Measurements from ENCODE around the gene NNAT.
"Not testable (repeated sequence)": the region's sequence is repeated elsewhere in the genome, so short reads cannot be mapped to it uniquely, and the experiment has no call there.

NNAT gene

DNA sequence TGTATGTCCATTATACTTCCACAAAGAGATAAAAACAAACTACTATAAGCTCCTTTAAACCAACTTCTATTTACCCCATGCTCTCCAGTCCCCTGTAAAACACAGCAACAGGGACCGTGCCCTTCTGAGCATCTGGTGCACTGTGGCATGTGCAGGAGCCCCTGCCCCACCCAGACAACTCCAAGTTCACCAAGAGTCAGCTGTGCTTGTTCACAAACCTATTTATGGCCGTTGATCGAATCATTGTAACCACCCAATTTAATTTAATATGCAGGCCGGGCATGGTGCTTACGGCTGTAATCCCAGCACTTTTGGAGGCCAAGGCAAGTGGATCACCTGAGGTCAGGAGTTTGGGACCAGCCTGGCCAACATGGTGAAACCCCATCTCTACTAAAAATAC is 20.3 kb downstream of the NNAT start:
- no peak overlapping the region for H3K27ac Mint-ChIP-seq
- H3K27me3 Mint-ChIP-seq, result peaks cover 16% of the 10 kb centered on the region
- ATAC-seq (no peak), DNase-seq (no peak)
- H3K4me1 Mint-ChIP-seq, result peaks cover 8% of the 10 kb centered on the region
- no peak overlapping the region for H3K4me3 Mint-ChIP-seq
- no peaks in the 10 kb centered on the region for H3K9me3 Mint-ChIP-seq

DNA sequence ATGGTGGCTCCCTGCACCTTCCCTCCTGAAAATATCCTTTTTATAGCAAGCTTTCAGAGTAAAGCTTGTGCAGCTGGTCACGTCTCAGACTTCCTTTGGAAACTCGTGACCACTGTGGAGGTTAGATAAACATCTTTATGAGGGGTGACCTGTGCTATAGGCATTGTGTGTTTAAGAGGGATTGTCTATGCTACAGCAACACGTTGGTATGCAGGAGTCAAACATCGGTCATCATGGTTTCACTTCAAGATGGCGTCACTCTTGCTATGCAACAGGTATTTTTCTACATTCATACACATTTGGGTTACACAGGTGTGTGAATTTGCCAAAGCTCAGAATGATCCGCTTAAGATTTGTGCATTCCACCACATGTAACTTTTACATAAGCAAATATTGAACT is 21.2 kb downstream of the NNAT start:
- H3K4me1 Mint-ChIP-seq, result peaks cover 8% of the 10 kb centered on the region
- no peak overlapping the region for H3K4me3 Mint-ChIP-seq
- H3K27ac Mint-ChIP-seq, result no peak overlapping the region
- DNase-seq (no peak), ATAC-seq (no peak)
- H3K27me3 Mint-ChIP-seq, result peaks cover 9% of the 10 kb centered on the region
- H3K9me3 Mint-ChIP-seq, result no peaks in the 10 kb centered on the region

DNA sequence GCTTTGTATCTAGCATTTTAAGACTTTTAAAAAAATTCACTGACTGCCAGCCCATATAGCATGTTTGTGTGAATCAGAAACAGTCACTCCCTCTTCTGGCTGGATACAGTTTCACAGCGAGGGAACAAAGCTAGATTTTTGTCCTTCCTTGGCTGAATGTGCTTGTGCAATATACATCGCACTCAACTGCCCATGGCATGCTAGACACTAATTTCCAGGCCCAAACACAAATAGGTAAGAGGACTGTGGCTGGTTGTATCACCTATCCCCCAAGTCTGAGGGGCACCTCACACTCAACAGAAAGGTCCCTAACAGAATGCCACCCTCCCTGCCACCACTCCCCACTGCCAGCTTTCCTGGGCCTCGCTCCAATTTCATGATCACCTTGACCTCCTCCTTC is 22.8 kb downstream of the NNAT start:
- no peak overlapping the region for H3K27ac Mint-ChIP-seq
- no peaks in the 10 kb centered on the region for H3K4me1 Mint-ChIP-seq
- H3K4me3 Mint-ChIP-seq, result no peak overlapping the region
- no peaks in the 10 kb centered on the region for H3K27me3 Mint-ChIP-seq
- ATAC-seq (no peak), DNase-seq (no peak)
- no peaks in the 10 kb centered on the region for H3K9me3 Mint-ChIP-seq

DNA sequence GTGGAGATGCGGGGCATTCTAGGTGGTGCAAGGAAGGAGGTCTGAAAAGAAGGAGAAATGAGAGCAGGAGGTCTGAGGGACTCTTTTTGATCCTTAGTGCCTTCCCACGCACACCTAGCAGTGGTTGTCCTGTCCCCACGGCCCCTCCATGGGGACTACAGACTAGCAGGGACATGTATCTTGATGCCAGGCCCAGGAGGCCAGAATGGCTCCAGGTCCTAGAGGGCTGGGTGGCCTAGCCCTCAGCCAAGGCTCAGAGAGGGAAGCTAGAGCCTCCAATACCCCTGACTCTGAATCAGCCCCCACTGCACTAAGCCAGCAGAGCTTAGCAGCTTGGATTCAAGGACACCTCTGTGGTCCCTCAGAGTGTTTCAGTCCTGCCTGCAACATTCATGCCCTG is 23.3 kb downstream of the NNAT start:
- Mint-ChIP-seq H3K27me3 (no peaks in the 10 kb centered on the region), H3K4me3 (no peak overlapping the region), H3K9me3 (no peaks in the 10 kb centered on the region), H3K4me1 (no peaks in the 10 kb centered on the region), H3K27ac (no peak overlapping the region)
- no peak for DNase-seq
- no peak for ATAC-seq

DNA sequence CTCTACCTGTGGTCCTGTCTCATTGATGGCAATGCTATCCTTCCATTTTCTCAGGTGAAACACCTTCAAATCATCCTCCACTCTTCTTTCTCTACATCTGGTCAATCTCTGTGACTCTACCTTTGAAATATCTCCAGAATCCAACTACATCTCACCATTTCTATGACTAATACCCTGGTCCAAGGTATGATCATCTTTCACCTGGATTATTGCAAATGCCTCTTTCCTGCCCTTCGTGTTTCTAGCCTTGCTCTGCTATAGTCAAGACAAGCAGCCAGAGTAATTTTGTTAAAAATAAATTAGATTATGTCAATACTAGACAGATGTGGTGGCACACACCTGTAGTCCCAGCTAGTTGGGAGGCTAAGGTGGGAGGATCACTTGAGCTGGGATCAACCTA is 24.5 kb downstream of the NNAT start:
- H3K27me3 Mint-ChIP-seq, result no peaks in the 10 kb centered on the region
- no peak for DNase-seq
- H3K4me1 Mint-ChIP-seq, result no peaks in the 10 kb centered on the region
- no peak overlapping the region for H3K27ac Mint-ChIP-seq
- no peak overlapping the region for H3K4me3 Mint-ChIP-seq
- ATAC-seq, result no peak
- H3K9me3 Mint-ChIP-seq, result no peaks in the 10 kb centered on the region

DNA sequence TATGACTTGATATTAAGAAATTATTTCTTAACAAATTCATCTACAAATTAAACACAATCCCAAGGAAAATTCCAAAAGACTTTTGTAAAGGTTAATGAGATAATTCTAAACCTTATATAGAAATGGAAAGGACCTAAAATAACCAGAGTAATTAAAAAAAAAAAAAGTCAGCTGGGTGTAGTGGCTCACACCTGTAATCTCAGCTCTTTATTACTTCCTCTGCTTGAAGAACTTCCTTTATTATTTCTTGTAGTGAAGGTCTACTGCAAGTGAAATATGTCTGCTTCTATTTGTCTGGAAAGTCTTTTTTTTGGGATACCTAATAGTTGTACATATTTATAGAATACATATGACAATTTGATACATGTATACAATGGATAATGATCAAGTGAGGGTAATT is 26.9 kb downstream of the NNAT start:
- H3K4me3 Mint-ChIP-seq, result no peak overlapping the region
- DNase-seq (no peak), ATAC-seq (no peak)

DNA sequence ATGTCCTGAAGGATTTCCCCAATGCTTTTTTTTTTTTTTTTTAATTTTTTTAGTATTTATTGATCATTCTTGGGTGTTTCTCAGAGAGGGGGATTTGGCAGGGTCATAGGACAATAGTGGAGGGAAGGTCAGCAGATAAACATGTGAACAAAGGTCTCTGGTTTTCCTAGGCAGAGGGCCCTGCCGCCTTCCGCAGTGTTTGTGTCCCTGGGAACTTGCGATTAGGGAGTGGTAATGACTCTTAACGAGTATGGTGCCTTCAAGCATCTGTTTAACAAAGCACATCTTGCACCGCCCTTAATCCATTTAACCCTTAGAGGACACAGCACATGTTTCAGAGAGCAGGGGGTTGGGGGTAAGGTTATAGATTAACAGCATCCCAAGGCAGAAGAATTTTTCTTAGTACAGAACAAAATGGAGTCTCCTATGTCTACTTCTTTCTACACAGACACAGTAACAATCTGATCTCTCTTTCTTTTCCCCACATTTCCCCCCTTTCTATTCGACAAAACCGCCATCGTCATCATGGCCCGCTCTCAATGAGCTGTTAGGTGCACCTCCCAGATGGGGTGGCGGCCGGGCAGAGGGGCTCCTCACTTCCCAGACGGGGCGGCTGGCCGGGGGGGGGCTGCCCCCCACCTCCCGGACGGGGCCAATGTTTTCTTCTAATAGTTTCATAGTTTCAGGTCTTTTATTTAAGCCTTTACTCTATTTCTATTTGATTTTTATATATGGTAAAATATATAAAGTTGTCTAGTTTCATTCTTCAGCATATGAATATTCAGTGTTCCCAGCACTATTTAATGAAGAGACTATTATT is 29.3 kb downstream of the NNAT start:
- H3K4me3 Mint-ChIP-seq, ATAC-seq, H3K9me3 Mint-ChIP-seq, DNase-seq, H3K27me3 Mint-ChIP-seq, H3K27ac Mint-ChIP-seq, H3K4me1 Mint-ChIP-seq: not testable (repeated sequence)

More for the DNA sequence above, 26.9 kb downstream of the NNAT start:
- no peak overlapping the region for H3K27ac Mint-ChIP-seq
- H3K27me3 Mint-ChIP-seq, result peaks cover 8% of the 10 kb centered on the region
- no peaks in the 10 kb centered on the region for H3K4me1 Mint-ChIP-seq
- H3K9me3 Mint-ChIP-seq, result no peaks in the 10 kb centered on the region

DNA sequence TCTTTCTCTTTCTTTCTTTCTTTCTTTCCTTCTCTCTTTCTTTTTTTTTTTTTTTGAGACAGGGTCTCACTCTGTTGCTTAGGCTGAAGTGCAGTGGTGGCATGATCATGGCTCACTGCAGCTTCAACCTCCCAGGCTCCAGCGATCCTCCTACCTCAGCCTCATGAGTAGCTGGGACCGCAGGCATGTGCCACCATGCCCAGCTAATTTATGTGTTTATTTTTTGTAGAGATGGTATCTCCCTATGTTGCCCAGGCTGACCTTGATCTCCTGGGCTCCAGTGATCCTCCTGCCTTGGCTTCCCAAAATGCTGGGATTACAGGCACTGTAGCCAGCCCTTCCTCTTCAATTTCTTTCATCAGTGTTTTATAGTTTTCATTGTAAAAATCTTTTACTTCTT is 30.6 kb downstream of the NNAT start:
- not testable (repeated sequence) for ATAC-seq, DNase-seq, H3K4me1 Mint-ChIP-seq, H3K9me3 Mint-ChIP-seq, H3K4me3 Mint-ChIP-seq, H3K27ac Mint-ChIP-seq
- H3K27me3 Mint-ChIP-seq, result peaks cover 12% of the 10 kb centered on the region

DNA sequence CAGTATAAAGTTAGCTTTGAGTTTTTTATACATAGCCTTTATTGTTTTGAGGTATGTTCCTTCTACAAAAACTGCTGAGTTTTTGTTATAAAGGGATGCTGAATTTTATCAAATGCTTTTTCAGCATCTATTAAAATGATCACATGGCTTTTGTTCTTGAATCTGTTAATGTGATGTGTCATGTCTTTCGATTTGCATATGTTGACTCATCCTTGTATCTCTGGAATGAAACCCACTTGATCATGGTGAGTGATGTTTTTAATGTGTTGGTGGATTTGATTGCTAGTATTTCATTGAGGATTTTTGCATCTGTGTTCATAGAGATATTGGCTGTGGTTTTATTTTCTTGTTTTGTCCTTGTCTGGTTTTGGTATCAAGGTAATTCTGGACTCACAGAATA is 31.4 kb downstream of the NNAT start:
- no peak for DNase-seq
- Mint-ChIP-seq H3K27me3 (peaks cover 19% of the 10 kb centered on the region), H3K4me1 (no peaks in the 10 kb centered on the region), H3K27ac (no peak overlapping the region), H3K9me3 (no peaks in the 10 kb centered on the region), H3K4me3 (no peak overlapping the region)
- ATAC-seq, result no peak

DNA sequence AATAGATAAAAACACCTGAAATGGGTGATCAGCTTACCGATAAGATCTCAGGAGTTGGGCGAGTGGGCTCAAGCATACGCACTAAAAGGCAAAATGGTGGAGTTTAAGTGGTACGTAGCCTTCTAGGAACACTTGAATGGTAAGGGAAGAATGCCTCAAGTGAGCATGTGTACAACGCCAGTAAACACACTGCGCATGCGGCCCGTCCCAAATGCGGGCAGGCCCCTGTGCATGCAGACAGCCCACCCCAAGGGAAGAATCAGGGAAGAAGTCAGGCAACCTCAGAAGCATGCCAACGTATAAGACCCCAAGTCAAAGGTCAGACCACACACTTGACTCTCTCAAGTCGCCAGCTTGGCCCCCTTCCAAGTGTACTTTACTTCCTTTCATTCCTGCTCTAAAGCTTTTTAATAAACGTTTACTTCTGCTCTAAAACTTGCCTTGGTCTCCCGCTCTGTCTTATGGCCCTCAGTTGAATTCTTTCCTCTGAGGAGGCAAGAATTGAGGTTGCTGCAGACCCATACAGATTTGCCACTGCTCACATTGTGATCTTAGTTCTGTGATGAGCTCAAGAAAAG is 33.8 kb downstream of the NNAT start:
- peaks cover 20% of the 10 kb centered on the region for H3K27me3 Mint-ChIP-seq
- not testable (repeated sequence) for H3K9me3 Mint-ChIP-seq, ATAC-seq, DNase-seq, H3K4me3 Mint-ChIP-seq, H3K27ac Mint-ChIP-seq, H3K4me1 Mint-ChIP-seq

DNA sequence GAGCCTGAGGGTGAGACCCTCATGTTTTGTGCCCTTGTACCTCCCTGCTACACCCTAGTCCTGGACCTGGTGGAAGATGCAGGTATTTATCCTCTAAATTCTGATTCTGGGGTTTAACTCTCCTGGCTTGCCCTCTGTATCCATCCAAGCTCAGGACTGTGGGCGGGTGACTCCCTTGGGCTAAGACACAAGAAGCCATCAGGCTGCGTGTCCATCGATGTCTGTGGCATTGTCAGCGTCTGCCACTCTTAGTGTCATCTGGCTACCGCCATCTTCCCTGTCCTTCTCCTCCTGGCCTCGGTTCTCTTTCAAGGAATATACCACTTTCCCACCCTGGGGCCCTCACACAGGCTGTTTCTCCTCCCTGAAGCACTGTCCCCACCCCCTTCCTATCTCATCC is 35.5 kb downstream of the NNAT start:
- DNase-seq, result no peak
- no peak for ATAC-seq
- no peaks in the 10 kb centered on the region for H3K9me3 Mint-ChIP-seq
- H3K27me3 Mint-ChIP-seq, result peaks cover 23% of the 10 kb centered on the region
- no peak overlapping the region for H3K4me3 Mint-ChIP-seq
- no peaks in the 10 kb centered on the region for H3K4me1 Mint-ChIP-seq
- peak overlapping the region in 1 of 2 donors; percentile 55 for H3K27ac Mint-ChIP-seq

DNA sequence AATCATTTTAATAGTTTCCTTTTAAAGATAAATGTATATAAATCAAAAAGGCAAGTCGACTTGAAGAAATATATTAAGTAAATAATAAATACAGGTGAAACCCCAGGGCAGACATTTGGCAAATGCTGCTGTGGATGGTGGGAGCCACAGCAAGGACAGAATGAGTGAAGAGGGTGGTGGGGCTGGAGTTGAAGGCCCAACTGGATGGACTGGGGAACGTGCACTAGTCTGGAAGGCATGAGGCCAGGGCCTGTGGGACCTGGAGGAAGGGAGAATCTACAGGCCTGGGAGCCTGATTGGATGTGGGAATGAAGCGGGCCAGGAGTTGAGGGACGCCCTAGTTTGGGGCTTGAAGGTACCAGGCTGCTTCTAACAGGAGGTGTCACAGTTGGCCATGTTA is 37.3 kb downstream of the NNAT start:
- H3K9me3 Mint-ChIP-seq, result no peaks in the 10 kb centered on the region
- DNase-seq (no peak), ATAC-seq (no peak)
- peaks cover 25% of the 10 kb centered on the region for H3K27me3 Mint-ChIP-seq
- H3K4me3 Mint-ChIP-seq, result no peak overlapping the region
- no peak overlapping the region for H3K27ac Mint-ChIP-seq
- H3K4me1 Mint-ChIP-seq, result no peaks in the 10 kb centered on the region

DNA sequence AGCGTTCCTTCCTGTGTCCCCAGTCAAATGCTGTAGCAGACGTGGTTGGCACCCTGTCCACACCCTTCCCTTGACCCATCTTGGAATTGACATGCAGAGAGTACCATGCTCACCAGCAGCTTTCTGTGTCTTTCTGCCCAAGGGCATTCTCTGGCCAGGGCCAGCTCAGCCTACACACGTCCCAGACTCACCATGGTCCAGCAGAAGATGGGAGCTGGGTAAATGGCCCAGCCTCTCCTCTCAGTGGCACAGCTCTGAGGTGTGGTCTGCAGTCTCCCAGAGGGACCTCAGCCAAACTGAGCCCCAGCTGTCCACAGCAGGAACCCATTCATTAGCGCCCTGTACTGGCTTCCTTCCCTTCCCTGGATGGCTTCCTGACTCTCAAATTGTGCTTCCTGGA is 37.7 kb downstream of the NNAT start:
- H3K27me3 Mint-ChIP-seq, result peaks cover 28% of the 10 kb centered on the region
- DNase-seq, result no peak
- no peaks in the 10 kb centered on the region for H3K9me3 Mint-ChIP-seq
- no peak for ATAC-seq
- H3K4me1 Mint-ChIP-seq, result no peaks in the 10 kb centered on the region
- H3K27ac Mint-ChIP-seq, result no peak overlapping the region
- no peak overlapping the region for H3K4me3 Mint-ChIP-seq

DNA sequence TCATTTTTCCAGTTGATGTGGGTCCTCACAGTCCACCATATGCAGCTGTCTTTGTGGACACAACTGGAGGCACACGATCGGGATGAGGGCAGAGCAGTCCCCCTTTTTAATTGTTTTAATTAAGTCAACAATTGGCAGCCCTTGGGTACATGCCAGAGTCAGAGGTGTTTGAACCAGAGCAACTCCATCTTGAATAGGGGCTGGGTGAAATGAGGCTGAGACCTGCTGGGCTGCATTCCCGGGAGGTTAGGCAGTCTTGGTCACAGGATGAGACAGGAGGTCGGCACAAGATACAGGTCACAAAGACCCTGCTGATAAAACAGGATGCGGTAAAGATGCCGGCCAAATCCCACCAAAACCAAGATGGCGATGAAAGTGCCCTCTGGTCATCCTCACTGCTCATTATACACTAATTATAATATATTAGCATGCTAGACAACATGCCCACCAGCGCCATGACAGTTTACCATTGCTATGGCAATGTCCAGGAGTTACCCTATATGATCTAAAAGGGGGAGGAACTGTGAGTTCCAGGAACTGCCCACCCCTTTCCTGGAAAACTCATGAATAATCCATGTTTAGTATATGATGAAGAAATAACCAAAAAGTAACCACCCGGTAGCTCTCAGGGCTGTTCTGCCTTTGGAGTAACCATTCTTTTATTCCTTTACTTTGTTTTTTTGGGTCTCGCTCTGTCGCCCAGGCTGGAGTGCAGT is 38.4 kb downstream of the NNAT start:
- DNase-seq (no peak), ATAC-seq (no peak)
- Mint-ChIP-seq H3K27me3 (peaks cover 35% of the 10 kb centered on the region), H3K27ac (peak overlapping the region in 1 of 2 donors; percentile 60), H3K4me1 (no peaks in the 10 kb centered on the region), H3K9me3 (no peaks in the 10 kb centered on the region), H3K4me3 (no peak overlapping the region)

DNA sequence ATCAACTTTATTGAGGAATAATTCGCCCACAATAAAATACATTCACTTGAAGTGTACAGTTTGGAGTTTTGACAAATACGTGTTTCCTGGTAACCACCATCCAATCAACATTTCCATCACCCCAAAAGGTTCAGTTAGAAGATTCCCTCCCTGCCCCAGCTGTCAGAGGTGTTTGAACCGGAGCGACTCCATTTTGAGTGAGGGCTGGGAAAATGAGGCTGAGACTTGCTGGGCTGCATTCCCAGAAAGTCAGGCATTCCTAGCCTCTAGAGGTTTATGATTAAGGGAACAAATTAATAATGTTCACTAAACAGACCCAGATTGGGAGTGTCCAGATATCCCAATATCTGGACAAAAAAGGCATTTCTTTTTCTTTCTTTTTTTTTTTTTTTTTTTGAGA is 39.6 kb downstream of the NNAT start:
- H3K4me3 Mint-ChIP-seq, result no peak overlapping the region
- H3K4me1 Mint-ChIP-seq, result no peaks in the 10 kb centered on the region
- peaks cover 47% of the 10 kb centered on the region for H3K27me3 Mint-ChIP-seq
- no peak for ATAC-seq
- H3K9me3 Mint-ChIP-seq, result no peaks in the 10 kb centered on the region
- DNase-seq, result no peak
- H3K27ac Mint-ChIP-seq, result no peak overlapping the region
